H9 (cell line): ENCODE measurements around the gene MAPKAP1. TPM values are rescaled to one million over a fixed set of nuclear protein-coding genes. Genes with fewer than 3 reads are reported as not detected.

Experiments used
- DNase-seq: peaks from one replicate; pipeline ENCODE4 v3.0.0-alpha.2; 2017
- H2AFZ ChIP-seq: one replicate; pipeline ENCODE4 v1.6.1; 2013; ENCODE audit warnings: mild to moderate bottlenecking, low read length, control low read depth, moderate library complexity
- H2AK5ac ChIP-seq: 2 replicates; pipeline ENCODE4 v1.6.1; 2013; ENCODE audit warnings: low read length, control low read depth, mixed read lengths; ENCODE audit not compliant: insufficient read length
- H2BK120ac ChIP-seq: one replicate; pipeline ENCODE4 v1.6.1; 2013; ENCODE audit warnings: low read depth, mild to moderate bottlenecking, low read length, control low read depth, inconsistent platforms; ENCODE audit not compliant: poor library complexity, severe bottlenecking
- H2BK12ac ChIP-seq: 2 replicates; pipeline ENCODE4 v1.6.1; 2013; ENCODE audit warnings: low read length, control low read depth, mixed read lengths, low read depth; ENCODE audit not compliant: insufficient read length
- H2BK15ac ChIP-seq: 2 replicates; pipeline ENCODE4 v1.6.1; 2013; ENCODE audit warnings: low read depth, low read length, control low read depth
- H2BK20ac ChIP-seq: one replicate; pipeline ENCODE4 v1.6.1; 2013; ENCODE audit warnings: low read depth, mild to moderate bottlenecking, low read length, control low read depth, inconsistent platforms; ENCODE audit not compliant: poor library complexity, severe bottlenecking
- H2BK5ac ChIP-seq: 2 replicates; pipeline ENCODE4 v1.6.1; 2013; ENCODE audit warnings: low read length, control low read depth, mixed read lengths; ENCODE audit not compliant: insufficient read length
- H3K14ac ChIP-seq: 2 replicates; pipeline ENCODE4 v1.6.1; 2013; ENCODE audit warnings: low read length, control low read depth; ENCODE audit not compliant: insufficient read depth
- H3K18ac ChIP-seq: 2 replicates; pipeline ENCODE4 v1.6.1; 2013; ENCODE audit warnings: low read depth, mild to moderate bottlenecking, mixed read lengths, low read length, control low read depth; ENCODE audit not compliant: insufficient read length
- H3K23ac ChIP-seq: 2 replicates; pipeline ENCODE4 v1.6.1; 2013; ENCODE audit warnings: low read length, control low read depth, mixed read lengths, low read depth; ENCODE audit not compliant: insufficient read length
- H3K23me2 ChIP-seq: 2 replicates; pipeline ENCODE4 v1.6.1; 2013; ENCODE audit warnings: low read depth, mild to moderate bottlenecking, mixed read lengths, low read length, control low read depth; ENCODE audit not compliant: insufficient read length, poor library complexity, severe bottlenecking
- H3K27ac ChIP-seq: 2 replicates; pipeline ENCODE4 v1.5.1; 2013; ENCODE audit warnings: low read length, control low read depth, mixed read lengths, low read depth; ENCODE audit not compliant: insufficient read length
- H3K27me3 ChIP-seq: 2 replicates; pipeline ENCODE4 v1.6.1; 2013; ENCODE audit warnings: low read length, control low read depth, inconsistent platforms; ENCODE audit not compliant: insufficient read depth
- H3K4ac ChIP-seq: 2 replicates; pipeline ENCODE4 v1.6.1; 2013; ENCODE audit warnings: low read depth, mild to moderate bottlenecking, control low read depth, inconsistent platforms, low read length, moderate library complexity
- H3K4me1 ChIP-seq: 2 replicates; pipeline ENCODE4 v1.6.1; 2013; ENCODE audit warnings: low read length, control low read depth, inconsistent platforms; ENCODE audit not compliant: insufficient read depth
- H3K4me2 ChIP-seq: 2 replicates; pipeline ENCODE4 v1.6.1; 2013; ENCODE audit warnings: low read length, control low read depth, mixed read lengths; ENCODE audit not compliant: insufficient read length, insufficient read depth
- H3K56ac ChIP-seq: 2 replicates; pipeline ENCODE4 v1.6.1; 2013; ENCODE audit warnings: low read depth, mild to moderate bottlenecking, mixed read lengths, low read length, control low read depth; ENCODE audit not compliant: insufficient read length
- H3K79me1 ChIP-seq: 2 replicates; pipeline ENCODE4 v1.6.1; 2013; ENCODE audit warnings: low read depth, mild to moderate bottlenecking, moderate library complexity, low read length, control low read depth, inconsistent platforms; ENCODE audit not compliant: insufficient read depth, poor library complexity, severe bottlenecking
- H3K79me2 ChIP-seq: 2 replicates; pipeline ENCODE4 v1.6.1; 2013; ENCODE audit warnings: low read length, control low read depth, inconsistent platforms; ENCODE audit not compliant: insufficient read depth
- H3K9ac ChIP-seq: 2 replicates; pipeline ENCODE4 v1.6.1; 2013; ENCODE audit warnings: low read length, control low read depth, mixed read lengths; ENCODE audit not compliant: insufficient read length; ENCODE audit errors: extremely low read depth
- H3K9me3 ChIP-seq: one replicate; pipeline ENCODE4 v1.6.1; 2013; ENCODE audit warnings: low read depth, low read length, inconsistent platforms; ENCODE audit not compliant: control insufficient read depth
- H3T11ph ChIP-seq: one replicate; pipeline ENCODE4 v1.6.1; 2013; ENCODE audit warnings: mild to moderate bottlenecking, low read length, control low read depth, inconsistent platforms
- H4K20me1 ChIP-seq: one replicate; pipeline ENCODE4 v1.6.1; 2013; ENCODE audit not compliant: control insufficient read depth, insufficient read length, insufficient read depth
- H4K5ac ChIP-seq: 2 replicates; pipeline ENCODE4 v1.6.1; 2013; ENCODE audit warnings: low read depth, mild to moderate bottlenecking, mixed read lengths, low read length, control low read depth; ENCODE audit not compliant: insufficient read length
- H4K8ac ChIP-seq: replicated peaks from 2 replicates; pipeline ENCODE4 v1.6.1; 2013; ENCODE audit warnings: low read length, control low read depth, mixed read lengths, low read depth; ENCODE audit not compliant: insufficient read length
- H4K91ac ChIP-seq: 2 replicates; pipeline ENCODE4 v1.6.1; 2013; ENCODE audit warnings: low read depth, mild to moderate bottlenecking, moderate library complexity, mixed read lengths, low read length, control low read depth; ENCODE audit not compliant: insufficient read length
- H3K27ac Mint-ChIP-seq, 3 experiments: 2 replicates in 2 of 3; 3 replicates in 1 of 3; pipeline ENCODE4 v1.8.0; 2020 to 2021; ENCODE audit warnings: mixed read lengths in 3 of 3, mild to moderate bottlenecking in 1 of 3, moderate library complexity in 1 of 3
- H3K27me3 Mint-ChIP-seq: 2 replicates; pipeline ENCODE4 v1.8.0; 2021; ENCODE audit warnings: low read depth, mild to moderate bottlenecking, moderate library complexity, mixed read lengths
- H3K36me3 Mint-ChIP-seq, 3 experiments: 2 replicates in 2 of 3; 3 replicates in 1 of 3; pipeline ENCODE4 v1.8.0; 2020 to 2021; ENCODE audit warnings: low read depth in 3 of 3, mixed read lengths in 3 of 3; ENCODE audit not compliant: insufficient read depth in 1 of 3
- H3K4me1 Mint-ChIP-seq, 2 experiments: 2 replicates each; pipeline ENCODE4 v1.8.0; 2020; ENCODE audit warnings: mixed read lengths in 2 of 2
- H3K4me3 Mint-ChIP-seq, 2 experiments: 2 replicates in 1 of 2; 3 replicates in 1 of 2; pipeline ENCODE4 v1.8.0; 2020 to 2021; ENCODE audit warnings: mild to moderate bottlenecking in 2 of 2, mixed read lengths in 2 of 2, moderate library complexity in 1 of 2
- H3K9me3 Mint-ChIP-seq, 2 experiments: 2 replicates in 1 of 2; 3 replicates in 1 of 2; pipeline ENCODE4 v1.8.0; 2020; ENCODE audit warnings: mild to moderate bottlenecking in 2 of 2, mixed read lengths in 2 of 2, moderate library complexity in 1 of 2
- CTCF ChIP-seq: fragments of 200-600 bp; sonication (generic); conservative IDR thresholded peaks from 3 replicates; pipeline ENCODE4 v1.8.0; 2021; ENCODE audit warnings: antibody characterized with exemption, mild to moderate bottlenecking
- WGBS: extraction: QIAGEN DNeasy Blood & Tissue Kit; methylation state at CpG from one replicate; pipeline ENCODE4 v1.1.7; 2013; ENCODE audit warnings: missing lambda C conversion rate, low lambda C conversion rate, mixed read lengths; ENCODE audit not compliant: insufficient read length; ENCODE audit errors: extremely low coverage; 5-methylcytosine and 5-hydroxymethylcytosine counted together
- total RNA-seq: library from RNA; stranded (reverse); gene quantifications from 2 replicates; pipeline ENCODE4 v1.2.1, GENCODE V29; 2021

The MAPKAP1 gene
- total RNA-seq, 1 experiment from 2014 or later = 97.0 TPM

- no peaks in the 10 kb centered on the region for H3K27me3 Mint-ChIP-seq
- no CpG with 5 or more reads among the region's 2 CpGs for WGBS
- H3T11ph ChIP-seq = no peak overlapping the region
- H3K27ac Mint-ChIP-seq = no peak overlapping the region
- H3K4me1 ChIP-seq = 0 out of 2 replicates have a peak, but pooled peaks cover 4% of the 10 kb centered on the region
- H3K56ac ChIP-seq = no peak overlapping the region
- H3K4me3 Mint-ChIP-seq = no peak overlapping the region
- H3K79me2 ChIP-seq = no peaks in the 10 kb centered on the region; the same call in 1 of the 2 replicates
- no peak overlapping the region for H3K18ac ChIP-seq
- H3K36me3 Mint-ChIP-seq = no peaks in the 10 kb centered on the region; a peak in 1 of 7 replicates
- H3K9me3 Mint-ChIP-seq = no peaks in the 10 kb centered on the region
- H3K4ac ChIP-seq = no peak overlapping the region
- peaks cover 20 to 21% of the 10 kb centered on the region in 2 experiments for H3K4me1 Mint-ChIP-seq
- no peak overlapping the region for H4K5ac ChIP-seq
- no peak overlapping the region for H2BK12ac ChIP-seq
- no peak overlapping the region for H2AFZ ChIP-seq
- no peaks in the 10 kb centered on the region for H3K79me1 ChIP-seq
- no peak overlapping the region for H3K23ac ChIP-seq
- no peak overlapping the region for H3K27ac ChIP-seq
- no peak overlapping the region for H2AK5ac ChIP-seq
- H3K9me3 ChIP-seq = no peaks in the 10 kb centered on the region
- no peak overlapping the region for H3K9ac ChIP-seq
- DNase-seq = no peak
- H2BK5ac ChIP-seq = no peak overlapping the region
- TF ChIP-seq CTCF = no peak
- H4K8ac ChIP-seq = no peak overlapping the region
- no peaks in the 10 kb centered on the region for H3K23me2 ChIP-seq
- no peak overlapping the region for H2BK20ac ChIP-seq
- no peak overlapping the region for H3K4me2 ChIP-seq
- H2BK15ac ChIP-seq = no peak overlapping the region
- H4K91ac ChIP-seq = no peak overlapping the region
- no peak overlapping the region for H2BK120ac ChIP-seq
- no peaks in the 10 kb centered on the region for H4K20me1 ChIP-seq
- no peaks in the 10 kb centered on the region for H3K27me3 ChIP-seq
- H3K14ac ChIP-seq = no peak overlapping the region
Observed at GRCh38 chr9:125611121-125611765, 95.8 kb downstream of the MAPKAP1 start.
